Activated CD8-positive, alpha-beta memory T cell treated with anti-CD3 and anti-CD28 coated beads for 24 hours (primary cell): Measurements from ENCODE around the gene WDR90.

Source experiments
- DNase-seq: peaks from one replicate; pipeline ENCODE4 v3.0.0-alpha.2; 2020

Gene WDR90

DNA sequence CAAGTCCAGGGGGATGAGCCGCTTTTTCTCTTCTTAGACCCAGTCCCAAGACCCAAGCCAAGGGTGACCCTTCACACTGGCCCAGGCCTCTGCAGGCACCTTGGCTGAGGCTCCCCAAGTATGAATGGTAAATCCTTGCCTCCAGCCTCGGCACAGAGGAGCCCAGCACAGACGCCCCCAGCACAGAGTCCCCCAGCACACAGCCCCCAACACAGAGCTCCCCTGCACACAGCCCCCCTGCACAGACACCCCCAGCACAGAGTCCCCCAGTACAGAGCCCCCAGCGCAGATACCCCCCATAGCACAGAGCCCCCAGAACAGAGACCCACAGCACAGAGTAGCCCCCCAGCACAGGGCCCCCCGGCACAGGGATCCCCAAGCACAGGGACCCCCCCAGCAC lies 8.6 kb upstream of the WDR90 start:
- no peak for DNase-seq

DNA sequence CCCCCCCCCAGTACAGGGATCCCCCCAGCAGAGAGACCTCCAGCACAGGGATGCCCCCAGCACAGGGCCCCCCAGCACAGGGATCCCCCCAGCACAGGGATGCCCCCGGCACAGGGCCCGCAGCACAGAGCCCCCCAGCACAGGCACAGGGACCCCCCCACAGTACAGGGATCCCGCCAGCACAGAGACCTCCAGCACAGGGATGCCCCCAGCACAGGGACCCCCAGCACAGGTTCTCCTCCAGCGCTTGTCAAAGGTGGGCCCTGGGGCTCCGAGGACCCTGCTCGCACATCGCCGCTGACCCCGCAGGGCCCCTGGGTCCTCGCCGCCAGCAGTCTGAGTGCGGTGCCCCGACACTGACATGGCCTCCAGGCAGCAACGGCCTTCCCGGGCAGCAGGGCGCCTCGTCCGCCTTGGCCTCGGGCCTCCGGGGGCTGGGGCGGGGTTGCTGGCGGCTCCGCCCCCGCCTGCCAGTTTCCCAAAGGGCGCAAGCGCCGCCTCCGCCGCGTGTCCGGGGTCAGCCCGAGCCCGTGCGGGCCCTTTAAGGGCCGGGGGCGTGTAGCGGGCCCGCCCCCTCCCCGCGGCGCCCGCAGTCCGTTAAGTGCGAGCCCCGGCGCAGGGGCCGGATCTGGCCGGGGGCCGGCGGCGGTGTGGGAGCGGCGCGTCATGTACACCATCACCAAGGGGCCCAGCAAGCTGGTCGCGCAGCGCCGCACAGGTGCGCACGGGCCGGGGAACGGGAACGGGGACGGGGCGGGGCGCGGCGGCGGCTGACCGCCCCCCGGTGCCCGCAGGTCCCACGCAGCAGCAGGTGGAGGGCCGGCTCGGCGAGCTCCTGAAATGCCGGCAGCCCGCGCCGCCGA lies 7.6 kb upstream of the WDR90 start, which contains the start of gene MCRIP2:
TSS of gene MCRIP2 (plus strand) at position 503 of the 863 bp plus-strand sequence. CDS start at position 667, 164 bp downstream.
- peak; percentile 93 for DNase-seq

DNA sequence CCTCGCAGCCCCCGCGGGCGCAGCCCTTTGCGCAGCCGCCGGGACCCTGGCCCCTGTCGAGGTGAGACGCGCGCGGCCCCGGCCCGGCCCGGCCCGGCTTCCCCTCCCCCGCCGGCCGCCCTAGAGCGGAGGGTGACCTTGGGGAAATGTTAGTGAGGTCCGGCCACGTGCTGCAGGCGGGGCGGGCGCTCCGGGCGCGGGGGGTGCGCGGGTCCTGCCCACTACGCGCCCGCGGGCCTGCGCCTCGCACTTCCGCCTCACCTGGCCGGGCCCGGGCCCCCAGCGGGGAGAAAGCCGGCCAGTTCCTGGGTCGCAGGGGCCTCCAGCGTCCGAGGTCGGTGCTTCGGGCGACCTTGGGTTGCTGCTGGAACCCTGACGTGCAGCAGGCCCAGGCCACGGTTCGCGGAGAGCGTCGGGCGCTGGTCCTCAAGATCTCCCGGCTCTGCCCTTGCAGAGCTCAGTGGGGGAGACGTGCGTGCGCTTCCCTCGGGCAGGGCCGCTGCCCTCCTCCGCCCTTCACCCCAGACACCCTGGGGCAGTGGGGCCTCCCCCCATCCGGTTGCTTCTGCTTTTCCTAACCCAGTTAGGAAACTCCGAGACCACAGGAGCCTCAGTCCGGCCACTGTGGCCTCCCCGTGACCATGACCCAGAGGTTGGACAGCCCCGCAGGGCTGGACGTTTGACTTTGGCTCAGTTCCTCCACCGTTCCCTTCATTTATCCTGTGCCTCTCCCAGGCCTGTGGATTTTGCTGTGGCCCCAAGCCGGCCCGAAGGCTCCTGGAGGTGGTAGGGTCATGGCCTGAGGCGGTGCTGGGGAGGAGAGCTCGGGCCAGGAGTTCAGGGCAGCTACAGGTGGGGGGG lies 6.7 kb upstream of the WDR90 start:
- DNase-seq, result peak; percentile 82

DNA sequence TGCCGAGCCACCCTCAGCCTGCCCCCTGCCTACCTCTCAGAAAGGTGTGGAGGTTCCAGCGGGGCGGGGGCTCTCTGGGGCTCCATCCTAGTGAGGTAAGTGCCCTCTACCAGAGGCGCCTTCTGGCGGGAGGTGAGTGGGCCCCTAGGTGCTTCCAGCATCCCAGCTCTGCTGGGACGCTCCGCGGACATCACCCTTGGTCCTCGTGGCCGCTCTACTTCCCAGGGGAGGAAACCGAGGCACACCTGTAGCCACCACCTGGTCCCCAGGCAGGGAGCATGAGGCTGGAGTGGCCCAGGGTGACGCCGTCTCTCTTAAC lies 6.2 kb upstream of the WDR90 start:
- DNase-seq, result no peak

DNA sequence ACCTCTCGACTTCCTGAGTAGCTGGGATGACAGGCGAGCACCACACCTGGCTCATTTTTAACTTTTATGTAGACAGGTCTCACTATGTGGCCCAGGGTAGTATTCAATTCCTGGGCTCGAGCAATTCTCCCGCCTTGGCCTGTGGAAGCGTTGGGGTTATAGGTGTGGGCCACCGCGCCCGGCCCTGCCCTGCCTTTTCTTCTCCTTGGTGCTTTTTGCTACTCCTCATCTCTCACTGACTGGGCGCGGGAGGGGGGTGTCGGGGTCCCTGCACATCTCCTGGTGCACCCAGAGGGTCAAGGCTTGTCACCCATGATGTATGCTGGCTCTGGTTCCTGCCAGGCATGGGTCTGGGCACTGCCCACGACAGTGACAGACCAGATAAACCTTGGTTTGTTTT lies 4.6 kb upstream of the WDR90 start:
- DNase-seq, result no peak

DNA sequence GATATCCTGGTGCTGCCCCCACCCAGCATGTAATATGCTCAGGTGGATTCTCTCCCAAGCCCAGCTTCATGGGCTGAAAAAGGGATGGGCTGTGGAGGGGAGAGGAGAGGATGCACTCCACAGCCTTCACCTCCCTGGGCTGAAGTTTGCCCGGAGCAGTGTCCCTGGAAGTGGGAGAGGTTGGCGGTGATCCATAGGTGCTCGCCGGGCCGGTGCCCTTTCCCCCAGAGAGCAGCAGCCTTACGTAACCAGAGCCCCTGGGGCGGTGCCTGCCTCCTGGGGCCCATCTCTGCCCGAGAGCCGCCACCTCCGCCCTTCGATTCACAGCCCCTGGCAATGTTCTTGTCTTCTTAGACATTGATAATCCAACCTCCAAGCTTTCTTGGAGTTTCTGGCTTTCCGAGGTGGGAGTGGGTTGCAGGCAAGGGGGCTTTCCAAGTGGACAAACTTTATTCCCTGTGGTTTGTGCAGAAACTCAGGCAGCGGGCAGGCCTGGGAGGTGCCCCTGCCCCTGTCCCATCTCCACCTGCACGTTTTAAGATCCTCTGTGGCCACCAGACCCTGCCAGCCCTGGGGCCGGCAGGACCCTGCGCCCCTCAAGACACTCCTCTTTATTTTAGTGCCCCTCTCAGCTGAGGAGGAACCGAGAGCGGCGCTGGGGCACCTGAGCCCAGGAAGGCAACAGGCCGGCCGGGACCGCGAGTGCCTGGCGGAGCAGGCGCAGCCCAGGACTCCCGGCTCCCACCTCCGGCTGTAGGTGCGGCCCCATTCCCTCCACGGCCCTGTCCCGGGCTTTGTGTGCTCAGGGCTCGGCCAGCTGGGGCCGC lies 3.1 kb upstream of the WDR90 start:
- DNase-seq, result no peak

DNA sequence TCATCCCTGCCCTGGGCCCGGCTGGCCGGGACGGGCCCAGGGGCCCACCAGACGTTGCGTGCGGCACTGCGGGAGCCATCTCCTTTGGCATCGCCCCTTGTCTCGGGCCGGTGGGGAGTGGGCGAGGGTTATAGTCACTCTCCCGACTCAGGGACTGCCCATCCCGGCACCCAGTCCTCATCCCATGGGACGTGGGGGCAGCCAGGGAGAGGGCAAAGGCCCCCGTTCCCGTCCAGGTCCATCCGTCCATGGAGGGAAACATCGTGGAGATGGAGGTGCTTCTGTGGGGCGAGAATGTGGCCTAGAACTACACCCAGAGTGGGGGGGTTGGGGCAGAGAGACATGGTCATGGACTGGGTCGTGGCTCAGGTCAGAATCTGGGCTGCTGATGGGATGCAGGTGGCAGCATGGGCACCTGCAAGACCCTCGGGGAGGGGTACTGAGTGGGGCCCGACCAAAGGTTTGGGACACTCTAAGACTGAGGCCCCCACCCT lies 2.4 kb upstream of the WDR90 start:
- DNase-seq, result no peak

DNA sequence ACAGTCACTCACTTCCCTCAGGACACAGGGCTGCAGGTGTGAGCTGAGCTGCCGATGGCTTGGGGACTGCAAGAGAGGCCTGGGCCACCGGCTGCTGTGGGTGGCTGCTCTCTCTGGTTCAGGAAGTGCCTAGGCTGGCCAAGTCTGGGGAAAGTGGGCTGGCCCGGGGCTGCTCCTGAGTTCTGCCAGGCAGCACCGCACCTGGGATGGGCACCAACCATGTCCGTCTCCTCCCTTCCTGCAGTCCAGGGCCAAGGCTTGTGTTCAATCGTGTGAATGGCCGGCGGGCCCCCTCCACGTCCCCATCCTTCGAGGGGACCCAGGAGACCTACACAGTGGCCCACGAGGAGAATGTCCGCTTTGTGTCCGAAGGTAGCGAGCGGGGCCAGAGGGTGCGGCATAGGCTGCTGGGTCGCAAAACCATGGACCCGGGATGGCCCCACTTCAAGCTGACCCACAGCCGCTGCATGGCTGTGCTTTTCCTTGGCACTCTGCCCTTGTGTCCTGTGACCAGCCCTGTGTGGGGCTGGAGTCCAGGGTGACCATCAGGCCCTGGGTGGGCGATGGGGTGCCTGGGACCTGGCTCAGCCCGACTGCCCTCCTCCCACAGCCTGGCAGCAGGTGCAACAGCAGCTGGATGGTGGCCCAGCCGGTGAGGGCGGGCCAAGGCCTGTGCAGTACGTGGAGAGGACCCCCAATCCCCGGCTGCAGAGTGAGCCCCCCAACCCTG lies 1.8 kb upstream of the WDR90 start:
- DNase-seq, result no peak

DNA sequence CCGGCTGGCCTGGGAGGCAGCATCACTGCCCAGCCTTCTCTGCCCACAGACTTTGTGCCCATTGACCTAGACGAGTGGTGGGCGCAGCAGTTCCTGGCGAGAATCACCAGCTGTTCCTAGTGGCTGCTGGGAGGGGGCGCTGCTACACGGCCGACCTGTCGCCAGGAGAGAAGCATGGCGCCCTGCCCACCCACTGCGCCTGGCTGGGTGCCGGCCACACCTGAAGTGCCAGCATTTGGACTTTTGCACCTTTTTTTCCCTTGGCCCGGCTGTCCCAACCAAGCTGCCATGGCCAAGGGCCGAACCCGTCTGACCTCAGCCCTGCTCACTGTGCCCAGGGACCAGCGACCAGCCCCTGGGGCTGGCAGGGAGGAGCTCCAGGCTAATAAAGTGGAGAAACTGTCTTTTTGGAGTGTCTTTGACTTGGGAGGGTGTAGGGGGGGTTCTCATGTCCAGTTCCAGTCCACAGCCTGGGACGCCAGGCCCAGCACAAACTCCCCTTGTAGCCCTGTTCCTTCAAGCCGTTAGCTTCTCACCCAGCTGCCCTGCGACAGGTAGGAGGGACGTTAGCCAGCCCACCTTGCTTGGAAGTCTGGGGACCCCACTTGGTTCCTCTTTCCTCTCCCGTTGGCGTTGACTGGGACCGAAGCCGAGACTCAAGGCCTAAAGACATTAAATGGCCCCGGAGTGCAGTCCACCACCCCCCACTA lies 939 bp upstream of the WDR90 start:
- DNase-seq, result peak; percentile 78

DNA sequence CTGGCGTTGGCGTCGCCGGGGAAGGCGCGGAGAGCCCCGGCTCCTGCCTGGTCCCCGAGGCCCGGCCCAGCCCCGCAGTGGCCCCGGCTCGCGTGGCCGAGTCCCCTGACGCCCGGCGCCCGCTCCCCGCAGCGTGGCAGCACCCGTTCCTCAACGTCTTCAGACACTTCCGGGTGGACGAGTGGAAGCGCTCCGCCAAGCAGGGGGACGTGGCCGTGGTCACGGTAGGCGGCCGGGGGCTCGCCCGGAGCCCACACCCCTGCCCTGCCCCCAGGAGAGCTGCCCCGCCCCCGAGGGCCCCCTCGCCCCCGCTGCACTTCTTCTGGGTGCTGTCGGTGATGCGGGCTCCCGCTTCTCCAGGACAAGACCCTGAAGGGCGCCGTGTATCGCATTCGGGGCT lies 466 bp downstream of the WDR90 start:
- DNase-seq, result peak; percentile 69

DNA sequence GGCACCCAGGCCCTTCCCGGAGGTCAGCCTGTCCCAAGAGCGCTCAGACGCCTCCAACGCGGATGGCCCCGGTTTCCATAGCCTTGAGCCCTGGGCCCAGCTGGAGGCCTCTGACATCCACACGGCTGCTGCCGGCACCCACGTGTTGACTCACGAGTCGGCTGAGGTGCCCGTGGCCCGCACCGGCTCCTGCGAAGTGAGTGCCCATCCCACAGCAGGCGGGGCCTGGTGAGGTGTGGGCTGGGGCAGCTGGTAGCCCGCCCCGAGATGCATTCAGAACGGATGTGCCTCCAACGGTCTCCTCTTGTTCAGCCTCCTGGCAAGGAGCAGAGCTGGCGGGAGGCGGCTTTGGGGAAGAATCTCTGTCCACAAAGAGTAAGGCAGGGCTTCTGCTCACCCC lies 2.7 kb downstream of the WDR90 start:
- no peak for DNase-seq

DNA sequence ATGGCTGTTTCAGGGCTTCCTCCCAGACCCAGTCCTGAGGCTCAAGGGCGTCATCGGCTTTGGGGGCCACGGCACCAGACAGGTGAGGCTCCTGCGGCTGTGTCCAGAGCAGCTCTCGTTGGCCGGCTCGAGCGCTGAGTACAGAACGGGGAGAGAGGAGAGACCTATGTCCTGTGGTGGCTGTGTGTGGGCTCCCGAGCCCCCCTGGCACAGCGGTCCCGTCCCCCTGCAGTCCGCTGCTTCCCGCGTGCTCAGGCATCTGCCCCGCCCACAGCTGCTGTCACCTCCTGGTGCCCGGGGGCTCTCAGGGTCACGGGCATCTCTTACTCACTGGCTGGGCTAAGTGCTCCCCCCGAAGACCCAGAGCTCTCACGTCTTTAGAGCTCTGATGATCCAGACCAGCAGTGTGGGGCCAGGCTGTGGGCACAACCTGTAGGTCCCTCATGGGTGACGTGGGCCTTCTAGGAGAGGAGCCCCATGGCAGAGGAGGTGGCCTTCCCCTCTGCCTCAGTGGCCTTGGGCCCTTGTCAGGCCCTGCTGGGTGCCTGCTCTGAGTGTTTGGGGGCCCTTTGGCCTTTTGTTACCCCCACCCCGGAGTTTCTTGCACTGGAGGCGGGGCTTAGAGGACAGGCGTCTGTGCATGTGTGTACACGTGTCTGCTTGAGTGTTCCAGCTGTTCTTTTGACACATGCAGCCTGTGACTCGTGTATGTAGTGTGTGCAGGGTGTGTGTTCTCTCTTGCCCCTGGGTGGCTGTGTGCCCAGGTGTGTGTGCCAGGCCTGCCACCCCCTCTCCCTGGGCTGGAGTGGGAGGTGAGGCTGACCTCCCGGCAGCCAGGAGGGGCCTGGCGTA lies 3.5 kb downstream of the WDR90 start:
- no peak for DNase-seq

DNA sequence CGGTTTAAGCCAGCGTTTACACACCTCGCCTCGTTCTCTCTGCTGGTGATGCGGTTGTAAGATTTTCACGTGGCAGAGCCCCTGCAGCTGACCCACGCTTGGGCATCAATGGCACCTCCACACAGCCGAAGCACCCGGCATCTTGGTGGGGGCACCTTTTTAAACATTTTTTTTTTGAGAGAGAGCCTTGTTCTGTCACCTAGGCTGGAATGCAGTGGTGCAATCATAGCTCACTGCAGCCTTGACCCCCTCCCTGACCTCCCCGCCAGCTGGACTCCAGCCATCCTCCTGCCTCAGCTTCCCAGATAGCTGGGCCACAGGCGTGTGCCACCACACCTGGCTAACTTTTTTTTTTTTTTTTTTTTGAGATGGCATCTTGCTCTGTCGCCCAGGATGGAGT lies 4.9 kb downstream of the WDR90 start:
- DNase-seq, result no peak

DNA sequence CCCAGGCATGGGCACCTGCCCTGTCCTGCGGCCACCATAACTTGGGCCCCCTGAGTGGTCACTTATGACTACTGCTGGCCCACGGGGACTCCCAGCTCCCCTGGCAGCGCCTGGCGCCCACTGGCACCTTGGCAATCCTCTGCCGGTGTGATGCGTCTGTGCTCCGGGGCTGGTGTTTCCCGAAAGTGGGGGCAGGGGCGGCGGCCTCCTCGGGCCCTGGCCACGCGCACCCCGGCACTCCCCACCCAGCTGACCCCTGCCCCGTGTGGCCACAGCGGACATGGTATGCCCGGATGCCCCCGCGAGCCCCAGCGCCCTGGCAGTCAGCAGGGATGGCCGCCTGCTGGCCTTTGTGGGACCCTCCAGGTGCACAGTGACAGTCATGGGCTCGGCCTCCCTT lies 8.3 kb downstream of the WDR90 start:
- DNase-seq, result no peak

DNA sequence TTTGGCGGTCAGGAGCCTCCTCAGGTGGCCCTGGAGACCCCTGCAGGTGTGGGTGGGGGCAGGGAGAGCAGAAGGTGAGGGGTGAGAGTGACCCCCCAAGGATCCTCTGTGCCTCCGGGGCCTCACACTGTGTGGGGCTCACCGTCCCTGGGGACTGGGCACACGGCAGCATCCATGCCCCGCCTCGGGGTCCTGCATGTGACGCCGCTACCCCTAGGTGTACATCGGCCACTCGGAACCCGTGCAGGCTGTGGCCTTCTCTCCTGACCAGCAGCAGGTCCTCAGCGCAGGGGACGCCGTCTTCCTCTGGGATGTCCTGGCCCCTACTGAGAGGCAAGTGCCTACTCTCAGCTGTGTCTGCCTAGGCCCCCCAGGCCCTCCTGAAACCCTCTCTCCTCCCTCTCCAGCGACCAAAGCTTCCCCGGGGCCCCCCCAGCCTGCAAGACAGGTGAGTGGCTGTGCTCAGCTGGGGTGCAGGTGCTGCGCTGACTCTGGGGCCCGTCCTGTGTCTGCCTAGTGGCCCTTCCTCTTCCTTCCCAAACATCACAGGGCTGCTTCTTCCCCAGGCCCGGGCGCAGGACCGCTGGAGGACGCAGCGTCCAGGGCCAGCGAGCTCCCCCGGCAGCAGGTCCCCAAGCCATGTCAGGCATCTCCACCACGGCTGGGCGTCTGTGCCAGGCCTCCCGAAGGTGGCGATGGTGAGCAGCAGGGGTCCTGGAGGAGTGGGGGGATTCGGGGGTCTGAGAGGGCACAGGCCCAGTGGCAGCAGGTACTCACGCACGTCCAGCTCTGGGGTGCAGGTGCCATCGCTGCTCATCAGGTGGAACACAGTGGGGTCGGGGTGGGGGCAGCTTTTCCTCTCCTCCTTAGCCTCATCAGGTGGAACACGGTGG lies 9.8 kb downstream of the WDR90 start:
- DNase-seq, result no peak

DNA sequence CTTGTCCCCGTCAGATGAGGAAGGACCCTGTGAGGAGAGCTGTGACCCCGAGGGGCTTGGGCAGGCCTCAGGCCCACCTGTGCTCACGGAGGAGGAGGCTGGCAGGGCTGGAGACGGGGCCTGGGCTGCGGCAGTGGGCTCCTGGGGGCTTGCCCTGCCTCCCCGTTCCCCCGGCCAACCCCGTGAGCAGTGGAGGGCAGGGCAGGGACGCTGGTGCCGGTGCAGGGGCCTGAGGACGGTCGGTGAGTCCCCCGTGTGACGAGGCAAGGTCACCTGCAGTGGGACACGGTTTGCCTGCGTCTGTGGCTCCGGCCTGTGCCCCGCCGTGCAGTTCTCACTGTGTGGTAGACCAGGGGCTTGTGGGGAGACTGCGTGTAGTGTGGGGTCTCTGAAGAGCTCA lies 10.5 kb downstream of the WDR90 start:
- DNase-seq, result no peak

DNA sequence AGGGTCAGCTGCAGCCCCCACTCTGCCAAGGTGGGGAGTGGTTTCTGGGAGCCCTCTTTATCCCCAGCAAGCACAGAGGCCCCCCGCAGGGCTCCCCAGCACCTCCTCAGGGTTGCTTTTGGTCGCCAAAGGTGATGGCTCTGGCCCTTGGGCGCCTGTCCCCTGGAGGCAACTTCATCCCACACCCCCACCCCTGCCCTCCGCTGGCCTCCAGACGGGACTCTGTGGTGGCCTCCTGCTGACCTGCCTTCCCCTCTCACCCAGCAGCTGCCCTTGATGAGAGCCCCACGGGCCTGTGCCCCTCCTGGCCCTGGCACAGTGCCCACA lies 10.9 kb downstream of the WDR90 start:
- no peak for DNase-seq

DNA sequence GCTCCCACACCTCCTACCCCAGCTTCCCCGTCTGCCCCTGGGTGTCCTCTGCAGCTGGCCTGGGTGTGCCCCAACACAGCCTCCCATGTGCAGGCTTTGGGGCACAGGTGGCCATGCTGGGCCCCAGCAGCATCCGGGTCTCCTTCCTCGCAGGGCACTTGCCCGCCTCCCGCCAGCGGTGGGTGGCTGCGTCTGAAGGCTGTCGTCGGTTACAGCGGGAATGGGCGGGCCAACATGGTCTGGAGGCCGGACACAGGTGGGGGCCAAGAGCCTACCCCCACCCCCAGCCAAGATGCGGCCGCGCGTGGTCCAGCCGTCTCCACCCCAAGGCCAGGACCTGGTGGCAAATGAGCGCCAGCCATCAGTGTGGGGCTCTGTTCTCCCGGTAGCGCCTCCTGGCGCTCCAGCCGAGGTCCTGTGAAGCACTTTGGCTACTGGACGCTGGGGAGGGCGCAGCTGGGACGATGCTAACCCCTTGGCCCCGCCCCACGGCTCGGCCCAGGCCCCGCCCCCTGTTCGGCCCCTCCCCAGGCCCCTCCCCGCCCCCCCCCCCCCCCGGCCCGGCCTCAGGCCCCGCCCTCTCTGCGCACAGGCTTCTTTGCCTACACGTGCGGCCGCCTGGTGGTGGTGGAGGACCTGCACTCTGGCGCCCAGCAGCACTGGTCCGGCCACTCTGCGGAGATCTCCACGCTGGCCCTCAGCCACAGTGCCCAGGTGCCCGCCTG lies 11.5 kb downstream of the WDR90 start:
- DNase-seq, result peak; percentile 79

DNA sequence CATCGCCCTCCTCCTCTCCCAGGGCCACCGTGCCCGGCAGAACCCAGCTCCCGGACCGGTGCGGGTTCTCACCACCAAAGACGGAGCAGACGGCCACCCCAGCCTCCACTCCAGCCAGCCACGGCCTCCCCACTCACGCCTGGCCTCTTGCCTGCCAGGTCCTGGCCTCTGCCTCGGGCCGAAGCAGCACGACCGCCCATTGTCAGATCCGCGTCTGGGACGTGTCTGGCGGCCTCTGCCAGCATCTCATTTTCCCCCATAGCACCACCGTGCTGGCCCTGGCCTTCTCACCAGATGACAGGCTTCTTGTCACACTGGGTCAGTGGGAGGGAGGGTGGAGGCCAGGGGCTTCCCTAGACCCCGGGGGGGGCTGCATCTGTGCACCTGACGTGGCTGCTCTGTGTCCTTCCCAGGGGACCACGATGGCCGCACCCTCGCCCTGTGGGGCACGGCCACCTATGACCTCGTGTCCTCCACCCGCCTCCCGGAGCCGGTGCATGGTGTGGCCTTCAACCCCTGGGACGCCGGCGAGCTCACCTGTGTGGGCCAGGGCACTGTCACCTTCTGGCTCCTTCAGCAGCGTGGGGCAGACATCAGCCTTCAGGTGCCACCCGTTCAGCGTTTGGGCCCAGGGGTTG lies 12.1 kb downstream of the WDR90 start:
- no peak for DNase-seq
